HG02623 (cell line): ENCODE measurements around the gene F10.
"Not testable (repeated sequence)": the region's sequence is repeated elsewhere in the genome, so short reads cannot be mapped to it uniquely, and the experiment has no call there.

ENCODE experiments used
- ATAC-seq: cut with Tn5 transposase; IDR thresholded peaks from one replicate; pipeline ENCODE4 v1.9.1; 2021; ENCODE audit warnings: moderate library complexity; ENCODE audit not compliant: unreplicated experiment

Gene F10

DNA sequence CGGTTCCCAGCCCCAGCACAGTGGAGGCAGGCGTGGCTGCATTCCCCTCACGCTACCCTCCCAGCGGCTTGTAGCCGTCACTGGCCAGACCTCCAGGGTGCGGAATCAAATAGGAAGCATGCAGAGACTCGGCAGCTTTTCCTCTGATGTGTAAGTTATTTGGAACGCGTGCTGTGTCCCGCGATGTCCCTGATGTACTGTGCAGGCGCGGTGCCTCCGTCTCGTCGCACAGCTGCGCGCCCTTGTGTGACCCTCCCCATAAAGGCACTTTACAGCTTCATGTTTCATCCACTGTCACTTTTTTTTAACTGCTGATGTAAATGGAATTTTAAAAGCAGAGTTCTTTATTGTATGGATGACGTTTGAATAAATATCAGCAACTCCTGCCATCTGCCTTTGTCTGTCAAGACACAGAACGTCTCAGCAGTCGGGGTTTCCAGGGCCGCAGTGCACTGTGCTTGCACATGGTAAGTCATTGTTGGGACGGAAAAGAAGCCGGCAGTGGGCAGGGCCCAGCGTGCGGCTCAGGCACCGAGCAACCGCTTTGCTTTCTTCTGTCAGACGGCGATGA is 24.4 kb upstream of the F10 start:
- no peak for ATAC-seq

- no peak for ATAC-seq
Observed at GRCh38 chr13:113099142-113099541, 23.5 kb upstream of the F10 start.

- not testable (repeated sequence) for ATAC-seq
Observed at GRCh38 chr13:113102302-113102701, 20.3 kb upstream of the F10 start.

- no peak for ATAC-seq
Observed at GRCh38 chr13:113102727-113103126, 19.9 kb upstream of the F10 start.

- ATAC-seq: no peak
Observed at GRCh38 chr13:113103646-113104045, 19.0 kb upstream of the F10 start.

DNA sequence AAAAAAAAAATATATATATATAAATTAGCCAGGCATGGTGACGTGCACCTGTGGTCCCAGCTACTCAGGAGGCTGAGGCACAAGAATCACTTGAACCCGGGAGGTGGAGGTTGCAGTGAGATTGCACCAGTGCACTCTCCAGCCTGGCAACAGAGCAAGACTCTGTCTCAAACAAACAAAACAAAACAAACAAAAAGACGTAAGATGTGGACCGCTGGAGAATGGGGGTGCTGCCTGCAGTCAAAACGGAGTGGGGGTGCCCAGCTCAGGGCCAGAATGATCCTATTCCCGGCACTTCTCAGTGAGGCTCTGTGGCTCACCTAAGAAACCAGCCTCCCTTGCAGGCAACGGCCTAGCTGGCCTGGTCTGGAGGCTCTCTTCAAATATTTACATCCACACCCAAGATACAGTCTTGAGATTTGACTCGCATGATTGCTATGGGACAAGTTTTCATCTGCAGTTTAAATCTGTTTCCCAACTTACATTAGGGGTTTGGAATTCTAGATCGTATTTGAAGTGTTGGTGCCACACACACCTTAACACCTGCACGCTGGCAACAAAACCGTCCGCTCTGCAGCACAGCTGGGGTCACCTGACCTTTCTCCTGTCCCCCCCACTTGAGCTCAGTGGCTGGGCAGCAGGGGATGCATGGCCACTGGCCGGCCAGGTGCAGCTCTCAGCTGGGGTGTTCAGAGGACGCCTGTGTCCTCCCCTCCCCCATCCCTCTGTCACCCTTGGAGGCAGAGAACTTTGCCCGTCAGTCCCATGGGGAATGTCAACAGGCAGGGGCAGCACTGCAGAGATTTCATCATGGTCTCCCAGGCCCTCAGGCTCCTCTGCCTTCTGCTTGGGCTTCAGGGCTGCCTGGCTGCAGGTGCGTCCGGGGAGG is 17.3 kb upstream of the F10 start, which contains the start of gene F7:
TSS of gene F7 (plus strand) at position 760 of the 889 bp plus-strand sequence. CDS start at position 811, 51 bp downstream.
- ATAC-seq: no peak

- no peak for ATAC-seq
Observed at GRCh38 chr13:113105921-113106452, 16.6 kb upstream of the F10 start.

DNA sequence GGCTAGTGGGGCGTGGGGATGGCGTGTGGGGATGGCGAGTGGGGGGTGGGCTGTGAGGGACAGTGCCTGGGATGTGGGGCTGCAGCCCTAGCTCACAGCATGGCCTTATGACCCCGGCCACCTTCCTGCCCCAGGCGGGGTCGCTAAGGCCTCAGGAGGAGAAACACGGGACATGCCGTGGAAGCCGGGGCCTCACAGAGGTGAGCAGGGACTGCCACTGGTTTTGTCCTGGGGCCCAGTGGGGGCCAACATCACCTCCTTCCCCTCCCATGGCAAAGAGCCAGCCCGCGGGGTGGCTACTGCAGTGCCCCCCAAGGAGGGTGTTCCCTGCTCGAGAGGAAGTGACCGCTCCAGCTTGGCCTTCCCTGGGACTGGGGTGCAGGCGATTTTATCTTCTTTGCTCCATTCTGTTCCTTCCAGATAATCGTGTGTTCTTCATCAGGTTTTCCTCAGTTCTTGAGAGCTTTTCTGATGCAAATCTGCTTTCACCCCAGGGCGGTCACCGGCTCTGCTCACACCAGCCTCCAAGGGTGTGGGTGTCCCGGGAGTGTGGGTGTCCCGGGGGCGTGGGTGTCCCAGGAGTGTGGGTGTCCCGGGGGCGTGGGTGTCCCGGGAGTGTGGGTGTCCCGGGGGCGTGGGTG is 15.8 kb upstream of the F10 start:
- ATAC-seq: no peak

- not testable (repeated sequence) for ATAC-seq
Observed at GRCh38 chr13:113108521-113108920, 14.1 kb upstream of the F10 start.

DNA sequence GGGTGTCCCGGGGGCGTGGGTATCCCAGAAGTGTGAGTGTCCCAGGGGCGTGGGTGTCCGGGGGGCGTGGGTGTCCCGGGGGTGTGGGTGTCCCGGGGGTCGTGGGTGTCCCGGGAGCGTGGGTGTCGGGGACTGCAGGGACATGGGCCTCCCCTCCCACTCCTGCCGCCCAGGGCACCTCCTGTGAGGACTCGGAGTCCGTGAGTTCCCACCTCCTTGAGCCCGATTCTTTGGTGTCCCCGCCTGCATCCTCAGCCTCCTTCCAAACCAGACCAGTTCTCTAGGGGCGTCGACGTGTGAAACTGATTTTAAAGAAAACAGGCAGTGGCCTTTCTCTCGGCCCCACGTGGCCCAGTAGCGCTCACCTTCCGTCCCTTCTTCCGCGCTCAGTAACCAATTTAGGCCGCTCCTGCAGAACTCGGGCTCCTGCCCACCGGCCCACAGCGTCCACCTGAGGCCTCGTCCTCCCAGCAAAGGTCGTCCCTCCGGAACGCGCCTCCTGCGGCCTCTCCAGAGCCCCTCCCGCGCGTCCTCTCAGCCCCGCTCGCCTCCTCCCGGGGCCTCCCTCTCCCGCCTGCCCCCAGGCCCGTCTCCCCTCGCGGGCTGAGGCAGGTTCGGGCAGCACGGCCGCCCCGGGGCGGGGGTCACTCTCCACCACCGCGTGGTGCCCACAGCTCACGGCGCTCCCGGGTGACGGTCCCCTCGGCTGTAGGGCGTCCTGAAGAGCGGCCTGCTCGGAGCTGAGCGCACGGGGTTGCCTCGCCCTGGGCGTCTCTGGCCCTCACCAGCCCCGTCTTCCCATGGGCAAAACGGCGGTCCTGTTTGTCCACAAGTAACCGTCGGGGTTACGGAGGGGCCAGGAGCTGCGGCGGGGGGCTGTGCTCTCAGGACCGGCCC is 13.2 kb upstream of the F10 start:
- ATAC-seq: no peak

- ATAC-seq: no peak
Observed at GRCh38 chr13:113110048-113110851, 12.3 kb upstream of the F10 start.

DNA sequence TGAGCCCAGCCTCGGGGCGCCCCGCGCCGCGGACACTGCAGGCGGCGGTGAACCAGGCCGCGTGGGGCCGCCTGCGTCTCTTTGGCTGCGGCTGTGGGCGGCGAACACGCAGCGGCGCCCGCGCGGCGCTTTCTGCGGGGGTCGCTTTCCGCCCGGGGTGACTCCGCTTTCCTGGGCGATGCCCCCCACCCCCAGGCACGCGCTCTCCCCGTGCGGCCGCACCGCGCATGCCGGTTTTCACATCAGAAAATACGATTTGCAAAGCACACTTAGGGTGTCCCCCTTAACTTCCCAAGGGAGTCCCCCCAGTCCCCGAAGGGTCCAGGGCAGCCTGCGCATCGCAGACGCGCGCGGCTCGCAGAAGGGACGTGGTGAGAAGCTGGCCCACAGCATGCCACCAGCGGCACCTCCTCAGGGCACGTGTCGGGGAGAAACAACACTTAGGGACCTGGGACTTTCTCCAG is 11.7 kb upstream of the F10 start:
- ATAC-seq: no peak

GRCh38 chr13:113111821-113112220 is 10.8 kb upstream of the F10 start:
- not testable (repeated sequence) for ATAC-seq

- not testable (repeated sequence) for ATAC-seq
Observed at GRCh38 chr13:113112475-113112874, 10.1 kb upstream of the F10 start.

GRCh38 chr13:113112893-113113845 is 9.4 kb upstream of the F10 start:
- no peak for ATAC-seq

DNA sequence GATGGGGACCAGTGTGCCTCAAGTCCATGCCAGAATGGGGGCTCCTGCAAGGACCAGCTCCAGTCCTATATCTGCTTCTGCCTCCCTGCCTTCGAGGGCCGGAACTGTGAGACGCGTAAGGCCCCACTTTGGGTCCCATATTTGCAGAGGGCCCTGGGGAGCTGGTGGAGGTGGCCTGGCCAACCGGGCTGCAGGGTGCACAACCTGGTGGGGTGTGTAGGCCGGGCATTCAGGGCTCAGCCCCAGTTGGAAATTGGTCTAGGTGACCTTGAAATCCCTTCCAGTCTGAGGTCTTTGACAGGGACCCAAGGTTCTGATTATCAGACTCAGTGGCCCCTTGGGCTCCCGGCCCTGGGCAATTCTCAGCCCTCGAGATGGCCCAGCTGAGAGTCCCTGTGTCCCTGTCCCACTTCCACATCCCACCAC is 8.7 kb upstream of the F10 start:
- no peak for ATAC-seq

GRCh38 chr13:113114511-113115362 is 7.9 kb upstream of the F10 start:
- ATAC-seq: no peak
